ENCODE measurements around the gene MON1A.

DNA sequence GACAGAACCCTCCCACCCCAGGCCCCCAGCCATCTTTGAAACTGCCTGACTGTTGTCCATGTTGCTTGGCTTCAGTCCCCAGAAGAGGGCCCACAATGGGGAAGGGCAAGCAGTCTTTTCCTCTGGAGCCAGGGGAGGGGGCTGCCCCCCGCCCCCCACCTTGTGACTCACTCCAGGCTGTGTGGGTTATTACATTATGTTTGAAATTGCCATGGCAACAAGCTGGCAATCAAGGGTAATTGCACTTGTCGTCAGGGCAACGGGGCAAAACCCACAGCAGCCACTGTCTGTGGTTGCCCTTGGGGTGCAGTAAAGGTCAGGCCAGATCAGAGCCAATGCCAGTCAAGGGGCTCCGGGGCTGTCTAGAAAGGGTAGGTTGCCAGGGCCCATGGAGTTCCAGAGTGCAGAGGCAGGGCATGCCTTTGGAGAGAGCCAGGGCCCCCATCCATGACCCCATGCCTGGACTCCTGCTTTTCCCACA, 56.8 kb downstream of the MON1A start:
- TF ChIP-seq POLR2AphosphoS5 (IDR thresholded peaks at IDR 0.05; ENCODE audit: low read depth) (no peak), CTCF (IDR thresholded peaks at IDR 0.05; ENCODE audit: insufficient read depth, low read length) (no peak)
